A673 (cell line): ENCODE data around the gene FREM1.

ENCODE experiments used
- EZH2 ChIP-seq: fragments of 200-600 bp; sonication (generic); IDR thresholded peaks from 2 replicates; pipeline ENCODE4 v1.6.1; 2017; ENCODE audit warnings: borderline replicate concordance, low read depth, mild to moderate bottlenecking, mixed read lengths, antibody characterized with exemption, low read length; ENCODE audit not compliant: poor library complexity, severe bottlenecking
- TF ChIP-seq, protein P1 (sequence below): fragments of 300-800, 200-600 bp; sonication (generic); conservative IDR thresholded peaks from 2 replicates; pipeline ENCODE4 v1.5.1; 2017; ENCODE audit warnings: low read depth, mild to moderate bottlenecking, antibody characterized with exemption, low read length, moderate library complexity, mixed read lengths

DNA sequence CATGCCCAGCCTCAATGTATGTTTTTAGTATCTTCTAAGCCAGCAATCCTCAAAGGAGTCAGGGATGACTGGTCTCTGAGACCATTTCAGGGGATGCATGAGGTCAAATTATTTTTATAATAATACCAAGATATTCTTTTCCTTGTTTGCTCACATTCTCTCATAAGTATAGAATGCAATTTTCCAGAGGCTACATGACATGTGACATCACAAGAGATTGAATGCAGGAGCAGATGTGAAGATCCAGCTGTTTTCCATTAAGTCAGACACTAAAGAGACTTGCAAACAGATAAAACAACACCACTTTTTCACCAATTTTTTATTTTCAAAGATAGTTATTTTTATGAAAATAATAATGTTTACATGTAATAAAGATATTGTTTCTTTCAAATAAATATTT, 22.0 kb upstream of the FREM1 start:
- TF ChIP-seq, protein P1, sequence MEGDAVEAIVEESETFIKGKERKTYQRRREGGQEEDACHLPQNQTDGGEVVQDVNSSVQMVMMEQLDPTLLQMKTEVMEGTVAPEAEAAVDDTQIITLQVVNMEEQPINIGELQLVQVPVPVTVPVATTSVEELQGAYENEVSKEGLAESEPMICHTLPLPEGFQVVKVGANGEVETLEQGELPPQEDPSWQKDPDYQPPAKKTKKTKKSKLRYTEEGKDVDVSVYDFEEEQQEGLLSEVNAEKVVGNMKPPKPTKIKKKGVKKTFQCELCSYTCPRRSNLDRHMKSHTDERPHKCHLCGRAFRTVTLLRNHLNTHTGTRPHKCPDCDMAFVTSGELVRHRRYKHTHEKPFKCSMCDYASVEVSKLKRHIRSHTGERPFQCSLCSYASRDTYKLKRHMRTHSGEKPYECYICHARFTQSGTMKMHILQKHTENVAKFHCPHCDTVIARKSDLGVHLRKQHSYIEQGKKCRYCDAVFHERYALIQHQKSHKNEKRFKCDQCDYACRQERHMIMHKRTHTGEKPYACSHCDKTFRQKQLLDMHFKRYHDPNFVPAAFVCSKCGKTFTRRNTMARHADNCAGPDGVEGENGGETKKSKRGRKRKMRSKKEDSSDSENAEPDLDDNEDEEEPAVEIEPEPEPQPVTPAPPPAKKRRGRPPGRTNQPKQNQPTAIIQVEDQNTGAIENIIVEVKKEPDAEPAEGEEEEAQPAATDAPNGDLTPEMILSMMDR: no peak
- TF ChIP-seq EZH2: no peak
